HG03342 (cell line): ENCODE results near the gene SRCAP.
A peak's percentile ranks its signal among the peaks of the same experiment; 100 is the strongest.

Experiments used
- ATAC-seq: cut with Tn5 transposase; IDR thresholded peaks from one replicate; pipeline ENCODE4 v1.9.1; 2021; ENCODE audit warnings: mild to moderate bottlenecking, moderate library complexity; ENCODE audit not compliant: unreplicated experiment

SRCAP gene

DNA sequence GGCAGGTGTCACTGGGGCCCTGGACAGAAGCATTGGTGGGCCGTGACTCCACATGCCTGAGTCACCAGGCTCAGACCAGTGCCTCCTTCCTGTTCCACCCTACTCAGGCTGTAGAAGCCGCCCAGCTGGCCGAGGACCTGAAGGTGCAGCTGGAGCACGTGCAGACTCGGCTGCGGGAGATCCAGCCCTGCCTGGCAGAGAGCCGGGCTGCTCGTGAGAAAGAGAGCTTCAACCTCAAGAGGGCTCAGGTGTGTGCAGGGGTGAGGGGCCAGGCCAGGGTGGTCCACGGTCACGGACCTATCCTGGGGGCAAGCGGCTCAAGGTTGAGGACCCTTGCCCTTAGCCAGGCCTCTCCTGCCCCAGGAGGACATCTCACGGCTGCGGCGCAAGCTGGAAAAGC, 72.8 kb downstream of the SRCAP start:
- no peak for ATAC-seq

DNA sequence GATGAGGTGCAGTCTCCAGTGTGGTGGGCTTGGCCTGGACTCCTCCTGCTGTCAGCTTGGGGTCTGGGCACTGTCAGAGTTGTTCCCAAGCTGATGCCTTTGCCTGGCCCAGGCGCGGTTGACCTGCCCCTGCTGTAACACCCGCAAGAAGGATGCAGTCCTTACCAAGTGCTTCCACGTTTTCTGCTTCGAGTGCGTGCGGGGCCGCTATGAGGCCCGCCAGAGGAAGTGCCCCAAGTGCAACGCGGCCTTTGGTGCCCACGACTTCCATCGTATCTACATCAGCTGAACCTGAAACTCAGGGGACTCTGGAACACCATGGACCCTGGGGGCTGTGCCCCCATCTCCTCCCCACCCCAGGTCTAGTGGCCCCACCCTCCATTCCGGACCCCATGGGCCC, 74.9 kb downstream of the SRCAP start:
- ATAC-seq = no peak

DNA sequence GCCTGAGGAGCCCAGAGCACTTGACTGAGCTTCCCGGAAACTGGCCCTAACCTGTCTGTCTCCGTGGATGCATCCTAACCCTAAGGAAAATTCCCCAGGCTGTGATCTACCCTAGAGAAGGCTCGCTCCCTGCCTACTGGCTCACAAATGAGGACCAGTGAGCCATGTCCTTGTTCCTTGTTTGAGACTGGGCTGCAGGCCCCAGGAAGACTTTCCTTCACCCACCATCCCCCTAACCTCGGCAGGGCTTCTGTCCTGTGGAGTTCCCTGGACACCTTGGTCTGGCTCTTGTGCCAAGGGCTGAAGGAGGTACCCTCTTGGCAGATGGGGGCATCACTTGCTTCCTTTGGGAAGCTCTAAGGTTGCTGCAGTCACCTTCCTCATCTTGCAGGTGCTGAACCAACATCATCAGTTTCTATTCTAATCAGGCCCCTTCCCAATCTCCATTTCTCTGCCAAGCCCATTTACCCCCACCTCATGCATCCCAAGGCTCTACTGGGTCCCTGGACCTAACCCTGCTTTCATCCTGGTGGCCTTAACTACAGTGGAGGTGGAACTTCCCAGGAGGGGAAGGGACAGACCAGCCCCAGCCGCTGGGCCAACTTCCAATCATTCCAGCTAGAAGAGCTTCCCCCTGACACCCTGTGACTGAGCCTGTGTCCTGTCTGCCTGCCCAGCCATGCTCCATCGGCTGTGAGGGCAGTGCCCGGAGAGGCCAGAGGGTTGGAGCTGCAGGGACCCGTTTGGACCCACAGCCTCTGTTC, 75.6 kb downstream of the SRCAP start:
- no peak for ATAC-seq

GRCh38 chr16:30775131-30775391, 76.1 kb downstream of the SRCAP start:
- no peak for ATAC-seq

GRCh38 chr16:30775392-30776188, 76.6 kb downstream of the SRCAP start:
- peak; percentile 52 for ATAC-seq

DNA sequence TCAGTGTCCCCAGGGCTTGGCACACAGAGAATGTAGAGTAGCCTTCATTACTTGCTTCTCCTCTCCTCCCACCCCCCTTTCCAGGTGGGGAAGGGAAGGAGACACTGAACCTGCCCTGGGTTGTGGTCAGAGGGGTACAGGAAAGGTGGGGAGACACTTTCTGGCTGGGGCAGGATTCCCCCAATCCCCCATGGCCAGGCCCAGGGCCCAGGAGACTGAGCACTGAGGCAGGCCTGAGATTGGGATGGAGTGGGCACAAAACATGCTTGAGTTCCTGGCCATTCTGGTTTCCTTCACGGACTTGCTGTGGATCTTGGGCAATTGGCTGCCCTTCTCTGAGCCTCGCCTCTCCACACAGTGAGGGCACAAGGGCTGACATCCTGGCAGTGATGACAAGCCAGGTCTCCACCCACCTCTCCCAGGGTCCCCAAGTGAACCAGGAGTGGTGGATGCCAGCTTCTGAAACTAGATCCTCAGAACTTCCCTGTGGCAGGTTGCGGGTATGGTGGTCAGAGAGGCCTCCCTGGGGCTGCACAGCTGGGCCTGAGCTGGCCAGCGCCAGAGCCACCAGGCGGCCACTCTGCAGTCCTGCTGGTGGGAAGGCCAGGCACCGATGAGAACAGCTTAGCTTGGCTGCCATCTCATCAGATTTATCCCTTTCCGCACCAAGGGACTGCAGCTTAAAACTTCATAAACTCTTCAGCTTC, 78.8 kb downstream of the SRCAP start:
- no peak for ATAC-seq

GRCh38 chr16:30778549-30779244, 79.7 kb downstream of the SRCAP start:
- no peak for ATAC-seq

- no peak for ATAC-seq
These were observed 80.6 kb downstream of the SRCAP start for GRCh38 chr16:30779596-30779995.

GRCh38 chr16:30780021-30780420, 81.0 kb downstream of the SRCAP start:
- no peak for ATAC-seq

DNA sequence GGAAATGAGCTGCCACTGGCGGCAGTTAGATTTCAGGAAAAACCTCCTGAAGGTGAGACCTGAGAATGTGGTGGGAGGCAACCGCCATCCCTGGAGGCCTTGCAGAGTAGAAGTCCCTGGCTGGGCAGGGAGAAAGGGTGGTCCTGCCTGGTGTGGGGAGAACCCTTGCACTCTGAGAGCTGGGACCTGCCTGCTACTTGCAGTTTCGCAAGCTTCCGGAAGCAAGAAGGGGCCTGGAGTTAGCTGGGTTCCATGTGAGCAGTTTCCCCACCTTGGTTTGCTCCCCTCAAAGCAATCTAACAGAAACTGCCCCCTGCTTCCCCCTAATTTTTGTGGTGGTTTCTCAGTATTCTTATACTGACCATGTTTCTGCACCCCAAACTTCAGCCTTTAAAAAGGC, 81.6 kb downstream of the SRCAP start:
- no peak for ATAC-seq

DNA sequence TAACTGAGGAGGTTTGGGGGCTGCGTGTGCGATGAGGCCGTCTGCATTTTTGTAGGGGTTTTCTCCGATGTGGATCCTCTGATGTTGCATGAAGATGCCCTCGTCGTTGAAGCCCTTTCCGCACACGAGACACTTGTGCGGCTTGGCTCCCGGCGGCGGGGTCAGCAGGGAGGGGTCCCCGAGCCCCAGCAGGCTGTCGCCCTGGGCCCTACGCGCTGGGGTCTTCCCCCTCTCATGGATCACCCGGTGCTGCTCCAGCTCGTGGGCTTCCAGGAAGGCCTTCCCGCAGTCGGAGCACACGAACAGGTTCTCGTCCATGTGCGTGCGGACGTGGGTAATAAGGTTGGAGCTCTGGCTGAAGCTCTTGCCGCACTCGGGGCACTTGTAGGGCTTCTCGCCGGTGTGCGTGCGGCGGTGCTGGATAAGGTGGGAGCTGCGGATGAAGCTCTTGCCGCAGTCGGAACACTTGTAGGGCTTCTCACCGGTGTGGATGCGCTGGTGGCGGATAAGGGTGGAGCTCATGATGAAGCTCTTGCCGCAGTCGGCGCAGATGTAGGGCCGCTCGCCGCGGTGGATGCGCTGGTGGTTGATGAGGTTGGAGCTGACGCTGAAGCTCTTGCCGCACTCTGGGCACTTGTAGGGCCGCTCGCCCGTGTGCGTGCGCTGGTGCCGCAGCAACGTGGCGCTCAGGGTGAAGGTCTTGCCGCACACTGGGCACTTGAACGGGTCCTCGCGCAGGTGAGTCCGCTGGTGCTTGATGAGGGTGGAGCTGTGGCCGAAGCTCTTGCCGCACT, 83.7 kb downstream of the SRCAP start:
- no peak for ATAC-seq

DNA sequence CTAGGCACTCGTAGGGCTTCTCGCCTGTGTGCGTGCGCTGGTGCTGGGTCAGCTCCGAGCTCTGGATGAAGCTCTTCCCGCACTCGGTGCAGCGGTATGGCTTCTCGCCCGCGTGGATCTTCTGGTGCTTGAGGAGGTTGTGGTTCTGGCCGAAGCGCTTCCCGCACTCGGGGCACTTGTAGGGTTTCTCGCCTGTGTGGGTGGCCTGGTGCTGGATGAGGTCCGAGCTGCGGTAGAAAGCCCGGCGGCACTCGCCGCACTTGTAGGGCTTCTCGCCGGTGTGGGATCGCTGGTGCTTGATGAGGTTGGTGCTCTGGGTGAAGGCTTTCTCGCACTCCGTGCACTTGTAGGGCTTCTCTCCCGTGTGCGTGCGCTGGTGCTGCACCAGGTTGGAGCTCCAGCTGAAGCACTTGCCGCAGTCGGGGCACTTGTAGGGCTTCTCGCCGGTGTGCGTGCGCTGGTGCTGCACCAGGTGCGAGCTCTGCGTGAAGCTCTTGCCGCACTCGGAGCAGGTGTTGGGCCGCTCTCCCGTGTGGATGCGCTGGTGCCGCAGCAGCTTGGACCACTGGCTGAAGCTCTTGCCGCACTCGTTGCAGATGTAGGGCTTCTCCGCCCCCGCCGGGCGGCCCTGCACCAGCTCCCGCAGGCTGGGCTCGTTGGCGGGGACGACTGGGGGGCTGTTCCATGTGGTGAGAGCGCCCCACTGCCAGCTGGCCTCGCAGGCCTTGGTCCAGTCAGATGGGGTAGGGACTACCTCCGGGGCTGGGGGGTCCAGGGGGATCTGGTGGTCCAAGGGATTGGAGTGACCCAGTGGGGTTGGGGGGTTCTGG, 84.5 kb downstream of the SRCAP start:
- ATAC-seq = no peak

DNA sequence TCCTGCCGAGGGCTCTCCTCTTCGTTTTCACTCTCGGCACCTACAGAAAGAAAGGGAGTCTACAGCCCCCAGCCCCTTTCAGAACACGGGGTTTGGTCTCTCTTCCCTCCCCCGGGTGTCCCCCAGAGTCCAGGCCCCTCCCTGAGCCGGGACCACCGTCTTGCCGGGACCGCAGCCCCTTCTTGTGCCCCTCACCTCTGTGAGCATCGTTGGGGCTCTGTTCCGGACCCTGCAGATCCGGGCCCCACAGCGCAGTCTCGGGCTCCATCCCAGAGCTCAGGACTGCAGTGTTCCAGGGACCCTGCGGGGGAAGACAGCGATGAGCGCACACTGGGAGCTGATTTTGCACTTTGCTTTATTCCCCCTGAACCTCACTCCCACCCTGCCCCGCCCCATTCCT, 85.2 kb downstream of the SRCAP start:
- no peak for ATAC-seq

- no peak for ATAC-seq
These were observed 86.4 kb downstream of the SRCAP start for GRCh38 chr16:30785126-30786106.

DNA sequence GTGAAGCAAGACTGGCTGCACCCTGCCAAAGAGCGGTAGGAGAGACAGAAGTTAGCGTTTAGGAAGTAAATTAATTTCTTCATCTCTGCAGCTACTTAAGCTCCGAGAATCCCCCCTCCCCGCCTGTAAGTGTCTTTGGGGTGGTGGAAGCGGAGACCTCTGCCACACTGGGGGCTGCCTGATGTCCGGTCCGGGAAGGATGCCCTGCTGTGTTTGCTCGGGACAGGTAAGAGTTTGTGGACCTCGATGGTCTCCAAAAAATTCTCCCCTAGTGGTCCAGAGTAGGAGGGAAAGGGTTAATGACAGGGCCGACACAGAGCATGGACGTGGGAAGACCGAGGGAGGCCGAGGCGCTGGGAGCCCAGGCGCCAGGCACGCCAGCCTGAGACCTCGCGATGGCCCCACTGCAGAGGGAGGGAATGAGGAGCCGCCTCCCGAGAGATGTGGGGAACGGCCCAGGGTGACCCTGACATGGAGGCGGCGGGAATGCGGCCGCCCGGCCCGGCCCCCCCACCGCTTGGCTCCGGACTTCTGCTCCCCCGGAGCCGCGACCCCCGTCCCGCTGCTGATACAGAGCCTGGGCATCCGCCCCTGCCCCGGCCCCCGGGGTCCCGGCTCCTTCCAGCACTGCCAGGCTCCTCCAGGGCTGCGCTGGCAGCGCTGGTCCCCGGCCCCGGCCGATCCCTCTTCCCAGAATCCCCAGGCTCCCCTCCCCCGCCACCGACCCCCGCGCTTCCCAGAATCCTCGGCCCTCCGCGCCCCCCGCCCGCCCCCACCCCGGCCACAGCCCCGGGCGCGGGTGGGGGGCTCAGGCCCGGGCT, 87.4 kb downstream of the SRCAP start:
- ATAC-seq = no peak

DNA sequence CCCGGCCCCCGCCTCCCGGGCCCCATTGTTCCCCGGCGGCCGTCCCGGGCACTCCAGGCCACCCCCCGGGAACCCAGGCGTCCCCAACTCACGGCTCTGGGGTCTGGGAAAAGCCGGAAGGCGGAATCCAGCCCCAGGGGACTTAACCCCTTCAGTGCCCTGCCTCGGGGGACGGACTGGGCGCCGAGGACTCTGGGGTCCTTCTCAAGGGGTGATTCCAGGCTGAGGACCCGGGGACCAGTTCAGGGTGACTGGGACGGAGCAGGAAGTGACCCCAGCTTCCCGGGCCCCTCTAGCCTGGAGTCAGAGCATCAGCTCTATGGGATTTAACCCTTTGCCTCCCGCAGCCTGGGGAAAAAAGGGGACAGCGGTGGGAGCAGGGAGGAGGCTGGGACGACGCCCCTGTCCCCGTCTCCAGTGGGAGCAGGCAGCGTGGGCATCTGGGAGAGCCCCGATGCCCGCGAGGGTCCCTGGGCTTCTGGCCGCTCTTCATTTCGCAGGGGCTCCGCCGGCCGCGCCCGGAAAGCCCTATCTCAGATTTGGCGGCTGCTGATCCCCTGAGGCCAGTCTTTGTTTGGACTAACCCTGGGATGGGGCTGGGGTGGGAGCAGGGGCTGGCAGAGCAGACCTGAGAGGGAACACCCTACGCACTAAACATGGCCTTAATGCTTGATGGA, 88.1 kb downstream of the SRCAP start, which contains the start of gene ZNF629:
TSS of gene ZNF629 (minus strand) at position 270 of the 677 bp plus-strand sequence. CDS start 2,723 bp downstream, outside the sequence.
- no peak for ATAC-seq
